Astrocyte of the hippocampus (primary cell): ENCODE results near the gene PITRM1.

Experiments used
- DNase-seq: peaks from one replicate; pipeline ENCODE4 v3.0.0; 2011; ENCODE audit warnings: low read depth, low spot score

Gene PITRM1

GRCh38 chr10:3139216-3139910 lies 33.2 kb downstream of the PITRM1 start:
- DNase-seq: no peak

- no peak for DNase-seq
These were observed 34.4 kb downstream of the PITRM1 start for GRCh38 chr10:3137958-3138726.

GRCh38 chr10:3136763-3137611 lies 35.6 kb downstream of the PITRM1 start:
- DNase-seq: no peak

- DNase-seq: no peak
These were observed 36.2 kb downstream of the PITRM1 start for GRCh38 chr10:3136336-3136735.

- DNase-seq: no peak
These were observed 37.6 kb downstream of the PITRM1 start for GRCh38 chr10:3135006-3135405.

GRCh38 chr10:3133948-3134347 lies 38.6 kb downstream of the PITRM1 start:
- DNase-seq: no peak

- DNase-seq: no peak
These were observed 40.3 kb downstream of the PITRM1 start for GRCh38 chr10:3132036-3133025.

GRCh38 chr10:3131098-3131497 lies 41.5 kb downstream of the PITRM1 start:
- no peak for DNase-seq

GRCh38 chr10:3129581-3130340 lies 42.8 kb downstream of the PITRM1 start:
- no peak for DNase-seq

GRCh38 chr10:3128379-3129130 lies 44.0 kb downstream of the PITRM1 start:
- DNase-seq: no peak

- DNase-seq: no peak
These were observed 44.7 kb downstream of the PITRM1 start for GRCh38 chr10:3127921-3128320.

- DNase-seq: peak; percentile 50
These were observed 45.7 kb downstream of the PITRM1 start for GRCh38 chr10:3126741-3127346.

- DNase-seq: no peak
These were observed 46.3 kb downstream of the PITRM1 start for GRCh38 chr10:3126249-3126648.

- DNase-seq: no peak
These were observed 46.9 kb downstream of the PITRM1 start for GRCh38 chr10:3125527-3126170.

- DNase-seq: no peak
These were observed 48.0 kb downstream of the PITRM1 start for GRCh38 chr10:3124412-3125175.

GRCh38 chr10:3123571-3124411 lies 48.8 kb downstream of the PITRM1 start:
- no peak for DNase-seq
